ENCODE data around the gene DHRS7B. TPM values are rescaled to one million over a fixed set of nuclear protein-coding genes. Genes with fewer than 3 reads are reported as not detected.

DHRS7B gene
- total and polyA plus RNA-seq, 4 donors, result 14.3 to 21.9 (median 18.7) TPM

GRCh38 chr17:21214777-21215541 lies 88.2 kb downstream of the DHRS7B start:
- Histone ChIP-seq H3K27me3 (ENCODE audit: control insufficient read depth in 4 of 4, insufficient read depth in 4 of 4, low read length in 3 of 4) (no peaks in the 10 kb centered on the region), H3K4me1 (ENCODE audit: control insufficient read depth in 4 of 4, insufficient read depth in 4 of 4, low read length in 3 of 4) (peaks cover 9 to 39% (median 27%) of the 10 kb centered on the region in 4 donors), H3K36me3 (ENCODE audit: control insufficient read depth in 4 of 4, insufficient read depth in 3 of 4, low read depth in 1 of 4, low read length in 3 of 4) (peaks cover 0 to 5% (median 1%) of the 10 kb centered on the region in 4 donors), H3K27ac (ENCODE audit: low read depth in 1 of 2, low read length in 2 of 2) (peak overlapping the region; percentile 80 to 89), H3K4me3 (ENCODE audit: low read depth in 1 of 3, low read length in 3 of 3) (peak overlapping the region; percentile 81 to 93 (median 83)), H3K9me3 (ENCODE audit: control insufficient read depth in 4 of 4, low read length in 3 of 4) (no peaks in the 10 kb centered on the region), H3K9ac (ENCODE audit: low read depth in 1 of 2, low read length in 2 of 2) (peak overlapping the region; percentile 62 to 90)
- TF ChIP-seq, protein P1, sequence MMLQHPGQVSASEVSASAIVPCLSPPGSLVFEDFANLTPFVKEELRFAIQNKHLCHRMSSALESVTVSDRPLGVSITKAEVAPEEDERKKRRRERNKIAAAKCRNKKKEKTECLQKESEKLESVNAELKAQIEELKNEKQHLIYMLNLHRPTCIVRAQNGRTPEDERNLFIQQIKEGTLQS (IDR thresholded peaks at IDR 0.05), result no peak
- TF ChIP-seq JUND (IDR thresholded peaks at IDR 0.05) (no peak), HNF4G (IDR thresholded peaks at IDR 0.05) (no peak), FOXA1 (IDR thresholded peaks at IDR 0.05) (no peak), RXRA (IDR thresholded peaks at IDR 0.05) (no peak), EGR1 (IDR thresholded peaks at IDR 0.05; ENCODE audit: low read depth in 2 of 2) (no peak), GABPA (IDR thresholded peaks at IDR 0.05 in 1 of 2, conservative IDR thresholded peaks at IDR 0.05 in 1 of 2) (no peak), TAF1 (conservative IDR thresholded peaks at IDR 0.05) (no peak), NR2F2 (IDR thresholded peaks at IDR 0.05) (no peak)
- TF ChIP-seq, protein P2, sequence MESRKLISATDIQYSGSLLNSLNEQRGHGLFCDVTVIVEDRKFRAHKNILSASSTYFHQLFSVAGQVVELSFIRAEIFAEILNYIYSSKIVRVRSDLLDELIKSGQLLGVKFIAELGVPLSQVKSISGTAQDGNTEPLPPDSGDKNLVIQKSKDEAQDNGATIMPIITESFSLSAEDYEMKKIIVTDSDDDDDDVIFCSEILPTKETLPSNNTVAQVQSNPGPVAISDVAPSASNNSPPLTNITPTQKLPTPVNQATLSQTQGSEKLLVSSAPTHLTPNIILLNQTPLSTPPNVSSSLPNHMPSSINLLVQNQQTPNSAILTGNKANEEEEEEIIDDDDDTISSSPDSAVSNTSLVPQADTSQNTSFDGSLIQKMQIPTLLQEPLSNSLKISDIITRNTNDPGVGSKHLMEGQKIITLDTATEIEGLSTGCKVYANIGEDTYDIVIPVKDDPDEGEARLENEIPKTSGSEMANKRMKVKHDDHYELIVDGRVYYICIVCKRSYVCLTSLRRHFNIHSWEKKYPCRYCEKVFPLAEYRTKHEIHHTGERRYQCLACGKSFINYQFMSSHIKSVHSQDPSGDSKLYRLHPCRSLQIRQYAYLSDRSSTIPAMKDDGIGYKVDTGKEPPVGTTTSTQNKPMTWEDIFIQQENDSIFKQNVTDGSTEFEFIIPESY (IDR thresholded peaks at IDR 0.05), result no peak
- TF ChIP-seq, protein P3, sequence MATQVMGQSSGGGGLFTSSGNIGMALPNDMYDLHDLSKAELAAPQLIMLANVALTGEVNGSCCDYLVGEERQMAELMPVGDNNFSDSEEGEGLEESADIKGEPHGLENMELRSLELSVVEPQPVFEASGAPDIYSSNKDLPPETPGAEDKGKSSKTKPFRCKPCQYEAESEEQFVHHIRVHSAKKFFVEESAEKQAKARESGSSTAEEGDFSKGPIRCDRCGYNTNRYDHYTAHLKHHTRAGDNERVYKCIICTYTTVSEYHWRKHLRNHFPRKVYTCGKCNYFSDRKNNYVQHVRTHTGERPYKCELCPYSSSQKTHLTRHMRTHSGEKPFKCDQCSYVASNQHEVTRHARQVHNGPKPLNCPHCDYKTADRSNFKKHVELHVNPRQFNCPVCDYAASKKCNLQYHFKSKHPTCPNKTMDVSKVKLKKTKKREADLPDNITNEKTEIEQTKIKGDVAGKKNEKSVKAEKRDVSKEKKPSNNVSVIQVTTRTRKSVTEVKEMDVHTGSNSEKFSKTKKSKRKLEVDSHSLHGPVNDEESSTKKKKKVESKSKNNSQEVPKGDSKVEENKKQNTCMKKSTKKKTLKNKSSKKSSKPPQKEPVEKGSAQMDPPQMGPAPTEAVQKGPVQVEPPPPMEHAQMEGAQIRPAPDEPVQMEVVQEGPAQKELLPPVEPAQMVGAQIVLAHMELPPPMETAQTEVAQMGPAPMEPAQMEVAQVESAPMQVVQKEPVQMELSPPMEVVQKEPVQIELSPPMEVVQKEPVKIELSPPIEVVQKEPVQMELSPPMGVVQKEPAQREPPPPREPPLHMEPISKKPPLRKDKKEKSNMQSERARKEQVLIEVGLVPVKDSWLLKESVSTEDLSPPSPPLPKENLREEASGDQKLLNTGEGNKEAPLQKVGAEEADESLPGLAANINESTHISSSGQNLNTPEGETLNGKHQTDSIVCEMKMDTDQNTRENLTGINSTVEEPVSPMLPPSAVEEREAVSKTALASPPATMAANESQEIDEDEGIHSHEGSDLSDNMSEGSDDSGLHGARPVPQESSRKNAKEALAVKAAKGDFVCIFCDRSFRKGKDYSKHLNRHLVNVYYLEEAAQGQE (IDR thresholded peaks at IDR 0.05), result no peak
- WGBS, result 27% methylated on average over 23 of the region's 23 CpGs
- no peak for DNase-seq (ENCODE audit: low spot score)

- no peak overlapping the region for H3K4me3 ChIP-seq (ENCODE audit: low read depth in 1 of 3, low read length in 3 of 3)
- WGBS, result 95% methylated on average over 6 of the region's 6 CpGs
- no peak overlapping the region for H3K27ac ChIP-seq (ENCODE audit: low read depth in 1 of 2, low read length in 2 of 2)
- H3K4me1 ChIP-seq (ENCODE audit: control insufficient read depth in 4 of 4, insufficient read depth in 4 of 4, low read length in 3 of 4), result peaks cover 9 to 30% (median 26%) of the 10 kb centered on the region in 4 donors
- no peaks in the 10 kb centered on the region for H3K27me3 ChIP-seq (ENCODE audit: control insufficient read depth in 4 of 4, insufficient read depth in 4 of 4, low read length in 3 of 4)
- DNase-seq (ENCODE audit: low spot score), result no peak
- peaks cover 0 to 3% (median 0%) of the 10 kb centered on the region in 4 donors for H3K36me3 ChIP-seq (ENCODE audit: control insufficient read depth in 4 of 4, insufficient read depth in 3 of 4, low read depth in 1 of 4, low read length in 3 of 4)
- no peaks in the 10 kb centered on the region for H3K9me3 ChIP-seq (ENCODE audit: control insufficient read depth in 4 of 4, low read length in 3 of 4)
- H3K9ac ChIP-seq (ENCODE audit: low read depth in 1 of 2, low read length in 2 of 2), result no peak overlapping the region
- TF ChIP-seq, protein P2 (IDR thresholded peaks at IDR 0.05), result no peak
- TF ChIP-seq EGR1 (IDR thresholded peaks at IDR 0.05; ENCODE audit: low read depth in 2 of 2), result no peak
- no peak for TF ChIP-seq YY1 (IDR thresholded peaks at IDR 0.05)
- TF ChIP-seq FOXA2 (IDR thresholded peaks at IDR 0.05), result no peak
- no peak for TF ChIP-seq JUND (IDR thresholded peaks at IDR 0.05)
- TF ChIP-seq HNF4G (IDR thresholded peaks at IDR 0.05), result no peak
- no peak for TF ChIP-seq RXRA (IDR thresholded peaks at IDR 0.05)
- TF ChIP-seq RAD21 (IDR thresholded peaks at IDR 0.05), result no peak
- TF ChIP-seq, protein P4, sequence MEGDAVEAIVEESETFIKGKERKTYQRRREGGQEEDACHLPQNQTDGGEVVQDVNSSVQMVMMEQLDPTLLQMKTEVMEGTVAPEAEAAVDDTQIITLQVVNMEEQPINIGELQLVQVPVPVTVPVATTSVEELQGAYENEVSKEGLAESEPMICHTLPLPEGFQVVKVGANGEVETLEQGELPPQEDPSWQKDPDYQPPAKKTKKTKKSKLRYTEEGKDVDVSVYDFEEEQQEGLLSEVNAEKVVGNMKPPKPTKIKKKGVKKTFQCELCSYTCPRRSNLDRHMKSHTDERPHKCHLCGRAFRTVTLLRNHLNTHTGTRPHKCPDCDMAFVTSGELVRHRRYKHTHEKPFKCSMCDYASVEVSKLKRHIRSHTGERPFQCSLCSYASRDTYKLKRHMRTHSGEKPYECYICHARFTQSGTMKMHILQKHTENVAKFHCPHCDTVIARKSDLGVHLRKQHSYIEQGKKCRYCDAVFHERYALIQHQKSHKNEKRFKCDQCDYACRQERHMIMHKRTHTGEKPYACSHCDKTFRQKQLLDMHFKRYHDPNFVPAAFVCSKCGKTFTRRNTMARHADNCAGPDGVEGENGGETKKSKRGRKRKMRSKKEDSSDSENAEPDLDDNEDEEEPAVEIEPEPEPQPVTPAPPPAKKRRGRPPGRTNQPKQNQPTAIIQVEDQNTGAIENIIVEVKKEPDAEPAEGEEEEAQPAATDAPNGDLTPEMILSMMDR (IDR thresholded peaks at IDR 0.05; ENCODE audit: low read depth, low read length, missing input control), result no peak
- TF ChIP-seq, protein P1 (IDR thresholded peaks at IDR 0.05), result no peak
- no peak for TF ChIP-seq TAF1 (conservative IDR thresholded peaks at IDR 0.05)
- TF ChIP-seq SP1 (IDR thresholded peaks at IDR 0.05), result no peak
- no peak for TF ChIP-seq NR2F2 (IDR thresholded peaks at IDR 0.05)
- no peak for TF ChIP-seq FOXA1 (IDR thresholded peaks at IDR 0.05)
- TF ChIP-seq, protein P3 (IDR thresholded peaks at IDR 0.05), result no peak
These were observed 89.2 kb downstream of the DHRS7B start for GRCh38 chr17:21215935-21216334.

Data from liver (tissue), 9 donors.